HG03039 (cell line): ENCODE data around the gene MGAT3.
"Not testable (repeated sequence)": the region's sequence is repeated elsewhere in the genome, so short reads cannot be mapped to it uniquely, and the experiment has no call there.

Source experiments
- ATAC-seq: cut with Tn5 transposase; IDR thresholded peaks from one replicate; pipeline ENCODE4 v1.9.1; 2021; ENCODE audit warnings: mild to moderate bottlenecking, moderate library complexity; ENCODE audit not compliant: unreplicated experiment

MGAT3 gene

GRCh38 chr22:39456522-39457197 is at the start of gene MGAT3:
Gene MGAT3 (plus strand): TSS chr22:39457012. CDS start chr22:39487348, 30,336 bp downstream.
- ATAC-seq, result no peak

- no peak for ATAC-seq
Observed at GRCh38 chr22:39408173-39408572, 48.6 kb upstream of the MGAT3 start.

GRCh38 chr22:39408807-39409206 is 48.0 kb upstream of the MGAT3 start:
- ATAC-seq, result no peak

- no peak for ATAC-seq
Observed at GRCh38 chr22:39409516-39410029, 47.2 kb upstream of the MGAT3 start.

- no peak for ATAC-seq
Observed at GRCh38 chr22:39410264-39410663, 46.5 kb upstream of the MGAT3 start.

GRCh38 chr22:39411828-39412365 is 44.9 kb upstream of the MGAT3 start:
- not testable (repeated sequence) for ATAC-seq

- ATAC-seq, result not testable (repeated sequence)
Observed at GRCh38 chr22:39413204-39413603, 43.6 kb upstream of the MGAT3 start.

GRCh38 chr22:39414377-39414776 is 42.4 kb upstream of the MGAT3 start:
- no peak for ATAC-seq

GRCh38 chr22:39414886-39415285 is 41.9 kb upstream of the MGAT3 start:
- no peak for ATAC-seq

- no peak for ATAC-seq
Observed at GRCh38 chr22:39415506-39415905, 41.3 kb upstream of the MGAT3 start.

GRCh38 chr22:39416319-39416718 is 40.5 kb upstream of the MGAT3 start:
- ATAC-seq, result no peak

GRCh38 chr22:39417641-39418040 is 39.2 kb upstream of the MGAT3 start:
- ATAC-seq, result no peak

- ATAC-seq, result no peak
Observed at GRCh38 chr22:39418696-39419095, 38.1 kb upstream of the MGAT3 start.

GRCh38 chr22:39419096-39419495 is 37.7 kb upstream of the MGAT3 start:
- ATAC-seq, result no peak

- ATAC-seq, result no peak
Observed at GRCh38 chr22:39419911-39420310, 36.9 kb upstream of the MGAT3 start.

- ATAC-seq, result no peak
Observed at GRCh38 chr22:39421691-39422090, 35.1 kb upstream of the MGAT3 start.

GRCh38 chr22:39422101-39422500 is 34.7 kb upstream of the MGAT3 start:
- ATAC-seq, result no peak

GRCh38 chr22:39422721-39423120 is 34.1 kb upstream of the MGAT3 start:
- ATAC-seq, result no peak

- ATAC-seq, result no peak
Observed at GRCh38 chr22:39423976-39424375, 32.8 kb upstream of the MGAT3 start.

- no peak for ATAC-seq
Observed at GRCh38 chr22:39426380-39427043, 30.3 kb upstream of the MGAT3 start.

GRCh38 chr22:39427751-39428596 is 28.8 kb upstream of the MGAT3 start:
- no peak for ATAC-seq
